Caki2 (cell line): ENCODE data around the gene LMAN1. TPM values are rescaled to one million over a fixed set of nuclear protein-coding genes. Genes with fewer than 3 reads are reported as not detected.

Experiments
- DNase-seq: peaks from one replicate; pipeline ENCODE4 v3.0.0-alpha.2; 2015; ENCODE audit warnings: low read depth
- in situ Hi-C: cut with HindIII; loops from 2 replicates; pipeline ENCODE4 v1.10.0; 2016; ENCODE audit warnings: low sequenced_read_pairs, low pct_unique_long_range_greater_than_20kb, mixed read lengths
- total RNA-seq: library from RNA; depleted of rRNA; stranded (reverse); fragments of >200 nt; shearing (Covaris generic); gene quantifications from 2 replicates; pipeline ENCODE4 v1.2.3, GENCODE V29; 2014; ENCODE audit warnings: low replicate concordance; rRNA removed

Gene LMAN1
- total RNA-seq: 49.5 and 68.5 TPM in 2 replicates

GRCh38 chr18:59358712-59359575 lies at the start of gene LMAN1:
LMAN1 (minus strand) TSS chr18:59359265; CDS start chr18:59359244, 21 bp downstream.
- DNase-seq: peak; percentile 83
- in situ Hi-C loops: no loop called here

GRCh38 chr18:59402432-59403090 lies 43.5 kb upstream of the LMAN1 start:
- DNase-seq: peak; percentile 81
- in situ Hi-C loops: no loop called here

DNA sequence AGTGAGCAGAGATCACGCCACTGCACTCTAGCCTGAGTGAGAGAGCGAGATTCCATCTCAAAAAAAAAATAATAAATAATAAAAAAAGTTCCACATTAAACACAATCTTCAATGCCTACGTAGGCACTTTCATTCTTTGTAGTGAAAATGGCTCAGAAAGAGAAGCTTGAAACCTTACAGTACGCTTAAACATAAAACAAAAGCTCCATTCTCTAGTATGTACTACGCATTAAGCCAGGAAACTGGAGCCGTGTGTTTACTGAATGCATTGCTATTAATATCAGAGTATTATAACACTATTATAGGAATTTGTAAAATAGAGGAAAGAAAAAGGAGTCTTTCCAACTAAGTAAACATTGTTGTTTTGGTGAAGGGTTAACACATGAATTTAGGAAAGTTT lies 41.3 kb upstream of the LMAN1 start:
- in situ Hi-C loops: no loop called here
- DNase-seq: no peak

DNA sequence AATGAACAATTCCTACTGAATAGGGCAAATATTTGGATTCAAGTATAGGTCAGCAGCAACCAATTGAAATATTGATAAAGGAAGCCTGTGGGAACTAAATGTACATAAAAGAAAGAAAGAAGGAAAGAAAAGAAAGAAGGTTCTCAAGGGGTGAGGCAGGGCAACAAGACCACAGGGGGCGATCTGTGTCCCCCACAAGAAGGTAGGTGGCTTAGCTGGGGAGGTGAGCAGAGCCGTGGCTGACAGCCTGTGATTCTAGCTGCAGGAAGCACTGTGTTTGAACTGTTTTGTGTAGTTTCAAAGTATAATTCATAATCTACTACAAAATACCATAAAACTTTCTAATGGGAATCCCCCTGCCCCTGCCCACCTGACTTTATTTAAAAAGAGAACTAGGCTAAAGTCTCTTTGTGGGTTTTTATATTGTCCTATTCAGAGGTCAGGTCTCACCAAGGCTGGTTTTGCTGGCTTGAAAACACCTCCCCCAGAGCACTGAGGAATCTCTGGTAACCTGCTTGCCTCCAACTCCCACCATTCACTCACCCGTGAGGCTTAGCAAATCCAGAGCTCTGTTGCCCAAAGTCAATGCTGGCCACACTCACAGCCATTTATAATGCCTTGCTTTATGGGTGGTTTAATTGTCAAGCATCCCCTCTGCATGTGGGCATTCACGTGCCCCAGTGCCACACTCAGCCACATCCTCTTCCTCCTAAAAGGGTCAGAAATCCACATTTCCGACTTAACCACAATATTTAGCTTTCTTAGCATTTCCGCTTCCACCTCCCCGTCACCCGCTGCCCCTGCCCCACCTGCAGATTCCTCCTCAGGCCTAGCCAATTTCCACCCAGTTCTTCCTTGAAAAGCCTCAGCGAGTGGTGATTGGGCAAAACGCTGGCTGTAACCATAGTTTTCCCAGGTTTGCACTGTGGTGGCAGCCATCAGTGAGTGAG lies 36.4 kb upstream of the LMAN1 start:
- in situ Hi-C loops: no loop called here
- no peak for DNase-seq

GRCh38 chr18:59393381-59393780 lies 34.3 kb upstream of the LMAN1 start:
- in situ Hi-C loops: no loop called here
- DNase-seq: no peak

DNA sequence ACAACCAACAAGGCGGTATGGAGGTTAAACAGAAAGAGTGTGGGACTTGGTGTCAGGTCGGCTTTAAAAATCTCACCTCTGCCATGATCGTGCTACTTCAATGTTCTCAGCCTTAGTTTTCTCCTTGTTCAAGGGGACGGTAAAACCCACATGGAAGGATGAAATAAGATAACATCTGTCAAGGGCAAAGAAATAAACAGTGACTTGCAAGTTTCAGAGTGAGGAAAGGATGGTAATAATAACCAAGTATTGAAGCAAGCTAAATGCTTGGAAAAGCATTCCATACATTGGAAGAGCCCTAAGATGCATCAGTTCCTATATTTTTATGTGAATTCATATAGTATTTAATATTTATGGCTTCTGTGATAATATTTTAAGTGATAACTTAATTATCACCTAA lies 29.8 kb upstream of the LMAN1 start:
- no peak for DNase-seq
- in situ Hi-C loops: no loop called here

DNA sequence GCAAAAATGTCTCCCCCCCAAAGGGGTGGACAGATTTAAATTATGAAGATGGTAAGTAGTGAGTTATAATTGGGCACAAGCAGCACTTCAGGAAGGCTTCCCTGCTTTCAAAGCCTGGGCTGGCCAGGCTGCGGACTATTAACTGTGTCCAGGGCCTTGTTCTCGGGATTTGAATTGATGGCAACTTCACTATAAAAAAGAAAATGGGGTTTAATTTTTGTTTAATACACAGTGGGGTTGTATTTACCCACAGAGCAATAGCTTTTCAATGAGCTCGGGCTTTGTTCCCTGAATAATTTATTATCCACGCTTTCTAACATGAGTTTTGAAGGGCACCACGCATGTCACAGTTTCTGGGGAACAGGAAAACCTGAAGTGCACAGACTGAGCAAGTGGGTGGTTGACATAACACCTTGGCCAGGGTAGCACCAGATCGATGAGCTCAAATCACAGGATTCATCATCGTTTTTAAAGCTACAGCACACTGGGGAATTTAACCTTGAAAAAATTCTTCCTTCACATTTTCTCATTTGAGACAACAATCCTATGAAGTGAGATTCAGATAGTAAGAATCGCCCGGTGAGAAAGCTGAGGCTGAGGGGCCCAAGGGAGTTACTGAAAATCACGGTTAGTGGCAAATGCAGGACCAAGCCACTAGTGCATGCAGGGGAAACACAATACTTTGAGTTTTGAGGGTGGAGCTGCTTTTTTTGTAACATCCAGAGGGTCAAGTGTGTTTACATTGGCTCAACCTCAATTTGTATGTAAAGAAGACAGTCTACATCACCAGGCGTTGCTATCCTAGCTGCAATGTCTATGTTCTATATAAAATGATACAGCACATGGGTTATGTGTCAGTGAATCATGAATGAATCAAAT lies 28.9 kb upstream of the LMAN1 start:
- in situ Hi-C loops: no loop called here
- DNase-seq: no peak

GRCh38 chr18:59386909-59387686 lies 28.0 kb upstream of the LMAN1 start:
- in situ Hi-C loops: no loop called here
- no peak for DNase-seq

- in situ Hi-C loops: no loop called here
- DNase-seq: no peak
These were observed 26.1 kb upstream of the LMAN1 start for GRCh38 chr18:59385191-59385590.

DNA sequence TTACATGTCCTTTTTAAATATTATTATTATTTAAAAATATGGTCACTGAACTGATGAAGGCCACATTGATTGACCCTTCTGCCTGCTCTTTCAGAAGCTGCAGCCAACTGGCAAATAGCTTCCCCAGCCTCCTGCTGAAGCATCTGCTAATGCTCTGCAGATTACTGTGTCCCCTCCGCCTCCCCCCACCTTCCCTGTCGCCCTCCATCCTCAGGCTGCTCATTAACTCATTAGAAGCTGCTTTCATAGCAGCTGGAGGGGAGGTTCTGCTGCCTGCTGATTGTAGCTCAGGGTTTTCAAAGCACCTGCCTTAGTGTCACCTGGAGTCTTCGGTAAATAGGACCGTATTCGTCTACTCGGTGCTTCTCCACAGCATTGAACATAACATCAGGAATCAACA lies 24.8 kb upstream of the LMAN1 start:
- in situ Hi-C loops: no loop called here
- no peak for DNase-seq

DNA sequence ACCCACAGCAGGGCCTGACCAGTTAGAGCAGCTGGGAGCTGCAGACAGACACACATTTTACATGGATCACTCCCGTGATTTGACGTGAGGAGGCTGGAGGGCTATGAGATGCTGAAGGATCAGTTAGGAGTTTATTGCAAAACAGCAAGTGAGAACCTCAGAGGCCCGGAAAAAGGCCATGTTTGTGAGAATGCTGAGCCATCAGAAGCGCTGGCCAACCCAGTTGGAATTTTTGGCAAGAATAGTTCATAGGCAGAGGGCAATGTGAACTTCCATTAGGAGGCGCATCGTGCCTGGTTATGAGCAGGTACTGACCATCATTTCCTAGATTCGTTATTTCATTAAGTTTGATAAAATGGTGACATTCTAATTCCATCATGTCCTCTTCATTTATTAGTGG lies 23.3 kb upstream of the LMAN1 start:
- no peak for DNase-seq
- in situ Hi-C loops: no loop called here

- in situ Hi-C loops: no loop called here
- no peak for DNase-seq
These were observed 22.9 kb upstream of the LMAN1 start for GRCh38 chr18:59381949-59382348.

- DNase-seq: no peak
- in situ Hi-C loops: no loop called here
These were observed 21.6 kb upstream of the LMAN1 start for GRCh38 chr18:59380706-59381105.

- no peak for DNase-seq
- in situ Hi-C loops: no loop called here
These were observed 20.9 kb upstream of the LMAN1 start for GRCh38 chr18:59379772-59380522.

- no peak for DNase-seq
- in situ Hi-C loops: no loop called here
These were observed 18.7 kb upstream of the LMAN1 start for GRCh38 chr18:59377613-59378337.
